ACHN (cell line): ENCODE measurements around the gene LYRM2.

ENCODE experiments used
- DNase-seq: peaks from one replicate; pipeline ENCODE4 v3.0.0-alpha.2; 2015
- in situ Hi-C: cut with HindIII; loops from 2 replicates; pipeline ENCODE4 v1.10.0; 2017; ENCODE audit warnings: low sequenced_read_pairs, low pct_ligation_motif_present, low pct_unique_long_range_greater_than_20kb

The LYRM2 gene

GRCh38 chr6:89638320-89639195 is at the start of gene LYRM2:
Gene LYRM2, minus strand, starts transcription at chr6:89638747. Its CDS starts 31 bp downstream, at chr6:89638716.
- peak; percentile 90 for DNase-seq
- in situ Hi-C loops = no loop called here

GRCh38 chr6:89688328-89688727 is 49.8 kb upstream of the LYRM2 start:
- no peak for DNase-seq
- in situ Hi-C loops = no loop called here

- DNase-seq = no peak
- in situ Hi-C loops = no loop called here
These were observed 46.8 kb upstream of the LYRM2 start for GRCh38 chr6:89685311-89685710.

GRCh38 chr6:89682991-89683390 is 44.4 kb upstream of the LYRM2 start:
- DNase-seq = no peak
- in situ Hi-C loops = no loop called here

- in situ Hi-C loops = no loop called here
- DNase-seq = no peak
These were observed 43.5 kb upstream of the LYRM2 start for GRCh38 chr6:89681983-89682564.

GRCh38 chr6:89680551-89680950 is 42.0 kb upstream of the LYRM2 start:
- no peak for DNase-seq
- in situ Hi-C loops = no loop called here

- no peak for DNase-seq
- in situ Hi-C loops = no loop called here
These were observed 41.6 kb upstream of the LYRM2 start for GRCh38 chr6:89680150-89680549.

- DNase-seq = no peak
These were observed 40.9 kb upstream of the LYRM2 start for GRCh38 chr6:89679215-89680120.

GRCh38 chr6:89678531-89678930 is 40.0 kb upstream of the LYRM2 start:
- DNase-seq = no peak
- in situ Hi-C loops = no loop called here

More at GRCh38 chr6:89679215-89680120, 40.9 kb upstream of the LYRM2 start:
- in situ Hi-C loops = no loop called here

GRCh38 chr6:89675949-89676748 is 37.6 kb upstream of the LYRM2 start:
- DNase-seq = no peak
- in situ Hi-C loops = no loop called here

GRCh38 chr6:89670935-89671565 is 32.5 kb upstream of the LYRM2 start:
- in situ Hi-C loops = no loop called here
- no peak for DNase-seq

- no peak for DNase-seq
- in situ Hi-C loops = no loop called here
These were observed 30.5 kb upstream of the LYRM2 start for GRCh38 chr6:89669002-89669401.

- no peak for DNase-seq
- in situ Hi-C loops = no loop called here
These were observed 29.5 kb upstream of the LYRM2 start for GRCh38 chr6:89667872-89668556.

GRCh38 chr6:89662659-89663223 is 24.2 kb upstream of the LYRM2 start:
- no peak for DNase-seq
- in situ Hi-C loops = no loop called here

- in situ Hi-C loops = no loop called here
- DNase-seq = no peak
These were observed 23.0 kb upstream of the LYRM2 start for GRCh38 chr6:89661559-89661958.

- no peak for DNase-seq
- in situ Hi-C loops = no loop called here
These were observed 22.4 kb upstream of the LYRM2 start for GRCh38 chr6:89660981-89661380.
